Measurements from ENCODE around the gene ENTREP1. TPM values are rescaled to one million over a fixed set of nuclear protein-coding genes. Genes with fewer than 3 reads are reported as not detected.
"Not testable (repeated sequence)": the region's sequence is repeated elsewhere in the genome, so short reads cannot be mapped to it uniquely, and the experiment has no call there.

ENTREP1 gene
- total RNA-seq, 1 donor from 2014 or later = 1.8 TPM

DNA sequence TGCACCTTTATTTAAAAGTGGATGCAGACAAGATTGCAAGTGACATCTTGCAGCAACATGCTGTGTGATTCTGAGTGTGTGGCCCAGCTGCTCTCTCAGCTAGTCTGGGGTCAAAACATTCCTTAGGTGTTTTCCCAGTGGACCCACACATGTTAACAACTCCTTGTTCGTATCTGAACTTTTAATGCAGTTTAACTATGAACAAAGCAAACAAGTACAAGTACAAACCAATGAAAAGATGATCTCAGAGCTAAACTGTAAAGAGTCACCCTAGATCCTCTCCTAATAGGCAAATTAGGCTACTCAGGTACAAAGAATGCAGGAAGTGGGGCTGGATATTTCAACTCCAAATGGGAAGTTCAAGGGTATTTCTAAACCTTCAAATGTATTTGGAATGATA is 108.4 kb downstream of the ENTREP1 start:
- no peaks in the 10 kb centered on the region for H3K27me3 ChIP-seq
- Mint-ChIP-seq H3K4me1 (peaks cover 14% of the 10 kb centered on the region), H3K4me3 (no peak overlapping the region), H3K27ac (no peak overlapping the region), H3K36me3 (peaks cover 6% of the 10 kb centered on the region), H3K27me3 (ENCODE audit: insufficient read depth, low read depth) (peaks cover 6% of the 10 kb centered on the region), H3K9me3 (peaks cover 13% of the 10 kb centered on the region)
- no peak for DNase-seq (ENCODE audit: low spot score)
- H3F3A ChIP-seq (ENCODE audit: low read depth) = no peaks in the 10 kb centered on the region
- peaks cover 10% of the 10 kb centered on the region for H3K4me1 ChIP-seq
- H4K20me1 ChIP-seq (ENCODE audit: low read depth) = no peaks in the 10 kb centered on the region
- H3K9me3 ChIP-seq (ENCODE audit: low read depth) = no peaks in the 10 kb centered on the region
- no peak overlapping the region for H3K4me3 ChIP-seq
- no peak overlapping the region for H3K4me2 ChIP-seq
- no peak overlapping the region for H3K9ac ChIP-seq
- TF ChIP-seq, protein P1, sequence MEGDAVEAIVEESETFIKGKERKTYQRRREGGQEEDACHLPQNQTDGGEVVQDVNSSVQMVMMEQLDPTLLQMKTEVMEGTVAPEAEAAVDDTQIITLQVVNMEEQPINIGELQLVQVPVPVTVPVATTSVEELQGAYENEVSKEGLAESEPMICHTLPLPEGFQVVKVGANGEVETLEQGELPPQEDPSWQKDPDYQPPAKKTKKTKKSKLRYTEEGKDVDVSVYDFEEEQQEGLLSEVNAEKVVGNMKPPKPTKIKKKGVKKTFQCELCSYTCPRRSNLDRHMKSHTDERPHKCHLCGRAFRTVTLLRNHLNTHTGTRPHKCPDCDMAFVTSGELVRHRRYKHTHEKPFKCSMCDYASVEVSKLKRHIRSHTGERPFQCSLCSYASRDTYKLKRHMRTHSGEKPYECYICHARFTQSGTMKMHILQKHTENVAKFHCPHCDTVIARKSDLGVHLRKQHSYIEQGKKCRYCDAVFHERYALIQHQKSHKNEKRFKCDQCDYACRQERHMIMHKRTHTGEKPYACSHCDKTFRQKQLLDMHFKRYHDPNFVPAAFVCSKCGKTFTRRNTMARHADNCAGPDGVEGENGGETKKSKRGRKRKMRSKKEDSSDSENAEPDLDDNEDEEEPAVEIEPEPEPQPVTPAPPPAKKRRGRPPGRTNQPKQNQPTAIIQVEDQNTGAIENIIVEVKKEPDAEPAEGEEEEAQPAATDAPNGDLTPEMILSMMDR (IDR thresholded peaks at IDR 0.05) = no peak
- no peak for TF ChIP-seq EZH2phosphoT487 (IDR thresholded peaks at IDR 0.05)
- no peak for TF ChIP-seq EZH2 (IDR thresholded peaks at IDR 0.05)
- no peak overlapping the region for H3K27ac ChIP-seq
- no peaks in the 10 kb centered on the region for H3K79me2 ChIP-seq (ENCODE audit: low read depth)
- H2AFZ ChIP-seq (replicated peaks) = no peak overlapping the region
- no peaks in the 10 kb centered on the region for H3K36me3 ChIP-seq

DNA sequence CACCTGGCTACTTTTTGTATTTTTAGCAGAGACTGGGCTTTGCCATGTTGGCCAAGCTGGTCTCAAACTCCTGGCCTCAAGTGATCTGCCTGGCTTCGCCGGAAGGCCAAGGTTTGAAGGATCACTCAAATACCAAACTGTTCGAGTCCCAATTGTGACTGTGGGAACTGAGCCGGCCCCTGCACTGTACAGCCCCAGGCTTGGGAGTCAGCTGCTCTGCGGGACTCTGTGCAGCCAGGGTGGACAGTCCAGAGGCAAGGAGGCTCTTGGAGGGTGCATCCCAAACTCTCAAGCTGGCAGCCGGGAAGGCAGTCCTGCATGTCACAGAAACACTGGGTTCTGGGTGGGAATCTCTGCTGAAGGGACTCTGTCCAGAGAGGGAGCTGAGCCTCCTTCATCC is 109.0 kb downstream of the ENTREP1 start:
- H3K27me3 Mint-ChIP-seq (ENCODE audit: insufficient read depth, low read depth) = peaks cover 6% of the 10 kb centered on the region
- DNase-seq (ENCODE audit: low spot score) = no peak
- H3K4me1 Mint-ChIP-seq = peaks cover 14% of the 10 kb centered on the region
- no peaks in the 10 kb centered on the region for H3K36me3 ChIP-seq
- no peaks in the 10 kb centered on the region for H3K27me3 ChIP-seq
- no peak overlapping the region for H3K27ac ChIP-seq
- no peak overlapping the region for H2AFZ ChIP-seq (replicated peaks)
- H3K27ac Mint-ChIP-seq = no peak overlapping the region
- peaks cover 6% of the 10 kb centered on the region for H3K36me3 Mint-ChIP-seq
- no peaks in the 10 kb centered on the region for H4K20me1 ChIP-seq (ENCODE audit: low read depth)
- H3K4me3 ChIP-seq = no peak overlapping the region
- H3K9me3 ChIP-seq (ENCODE audit: low read depth) = no peaks in the 10 kb centered on the region
- H3F3A ChIP-seq (ENCODE audit: low read depth) = no peaks in the 10 kb centered on the region
- no peak overlapping the region for H3K4me2 ChIP-seq
- no peak overlapping the region for H3K9ac ChIP-seq
- no peaks in the 10 kb centered on the region for H3K79me2 ChIP-seq (ENCODE audit: low read depth)
- H3K4me3 Mint-ChIP-seq = no peak overlapping the region
- H3K9me3 Mint-ChIP-seq = peaks cover 11% of the 10 kb centered on the region
- H3K4me1 ChIP-seq = peaks cover 10% of the 10 kb centered on the region
- TF ChIP-seq EZH2phosphoT487 (IDR thresholded peaks at IDR 0.05) (no peak), EZH2 (IDR thresholded peaks at IDR 0.05) (no peak)
- TF ChIP-seq, protein P1 (IDR thresholded peaks at IDR 0.05) = no peak

DNA sequence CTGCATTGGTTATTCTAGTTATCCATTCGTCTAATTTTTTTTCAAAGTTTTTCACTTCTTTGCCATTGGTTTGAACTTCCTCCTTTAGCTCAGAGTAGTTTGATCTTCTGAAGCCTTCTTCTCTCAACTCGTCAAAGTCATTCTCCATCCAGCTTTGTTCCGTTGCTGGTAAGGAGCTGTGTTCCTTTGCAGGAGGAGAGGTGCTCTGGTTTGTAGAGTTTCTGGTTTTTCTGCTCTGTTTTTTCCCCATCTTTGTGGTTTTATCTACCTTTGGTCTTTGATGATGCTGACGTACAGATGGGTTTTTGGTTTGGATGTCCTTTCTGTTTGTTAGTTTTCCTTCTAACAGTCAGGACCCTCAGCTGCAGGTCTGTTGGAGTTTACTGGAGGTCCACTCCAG is 114.6 kb downstream of the ENTREP1 start:
- H2AFZ ChIP-seq (replicated peaks); H3K27me3 ChIP-seq; H3K27me3 Mint-ChIP-seq (ENCODE audit: insufficient read depth, low read depth); H3K4me3 ChIP-seq; H3K9me3 ChIP-seq (ENCODE audit: low read depth); H3K36me3 ChIP-seq; H3K9me3 Mint-ChIP-seq; H3K79me2 ChIP-seq (ENCODE audit: low read depth); H3K27ac Mint-ChIP-seq; H3K4me1 ChIP-seq; H3K36me3 Mint-ChIP-seq; H3F3A ChIP-seq (ENCODE audit: low read depth); H4K20me1 ChIP-seq (ENCODE audit: low read depth); DNase-seq (ENCODE audit: low spot score); H3K9ac ChIP-seq; H3K27ac ChIP-seq; H3K4me3 Mint-ChIP-seq; H3K4me2 ChIP-seq: not testable (repeated sequence)
- peaks cover 23% of the 10 kb centered on the region for H3K4me1 Mint-ChIP-seq

DNA sequence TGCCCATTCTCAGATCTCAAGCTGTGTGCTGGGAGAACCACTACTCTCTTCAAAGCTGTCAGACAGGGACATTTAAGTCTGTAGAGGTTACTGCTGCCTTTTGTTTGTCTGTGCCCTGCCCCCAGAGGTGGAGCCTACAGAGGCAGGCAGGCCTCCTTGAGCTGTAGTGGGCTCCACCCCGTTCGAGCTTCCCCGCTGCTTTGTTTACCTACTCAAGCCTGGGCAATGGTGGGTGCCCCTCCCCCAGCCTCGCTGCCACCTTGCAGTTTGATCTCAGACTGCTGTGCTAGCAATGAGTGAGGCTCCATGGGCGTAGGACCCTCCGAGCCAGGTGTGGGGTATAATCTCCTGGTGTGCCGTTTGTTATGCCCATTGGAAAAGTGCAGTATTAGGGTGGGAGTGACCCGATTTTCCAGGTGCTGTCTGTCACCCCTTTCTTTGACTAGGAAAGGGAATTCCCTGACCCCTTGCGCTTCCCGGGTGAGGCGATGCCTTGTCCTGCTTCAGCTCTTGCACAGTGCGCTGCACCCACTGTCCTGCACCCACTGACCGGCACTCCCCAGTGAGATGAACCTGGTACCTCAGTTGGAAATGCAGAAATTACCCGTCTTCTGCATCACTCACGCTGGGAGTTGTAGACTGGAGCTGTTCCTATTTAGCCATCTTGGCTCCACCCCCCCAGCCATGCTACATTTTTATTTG is 115.4 kb downstream of the ENTREP1 start:
- H3K9ac ChIP-seq; H3K4me3 Mint-ChIP-seq; H3K36me3 ChIP-seq; H2AFZ ChIP-seq (replicated peaks); H3K27me3 Mint-ChIP-seq (ENCODE audit: insufficient read depth, low read depth); H3K9me3 ChIP-seq (ENCODE audit: low read depth); DNase-seq (ENCODE audit: low spot score); H4K20me1 ChIP-seq (ENCODE audit: low read depth); H3K27ac Mint-ChIP-seq; H3K79me2 ChIP-seq (ENCODE audit: low read depth); H3K4me3 ChIP-seq; H3K4me2 ChIP-seq; H3F3A ChIP-seq (ENCODE audit: low read depth); H3K27ac ChIP-seq; H3K27me3 ChIP-seq; H3K9me3 Mint-ChIP-seq; H3K36me3 Mint-ChIP-seq: not testable (repeated sequence)
- H3K4me1 ChIP-seq = peaks cover 11% of the 10 kb centered on the region
- H3K4me1 Mint-ChIP-seq = peaks cover 30% of the 10 kb centered on the region

Other genes starting within 250 kb of the ENTREP1 start
- gene TJP2, start 150.9 kb upstream of the ENTREP1 start, total RNA-seq (ENCODE audit: low replicate concordance) = 35.5 and 60.6 TPM in 2 replicates

Data from neural progenitor cell (in vitro differentiated cells).